GM18508 (cell line): ENCODE measurements around the gene OXT.
"Not testable (repeated sequence)": the region's sequence is repeated elsewhere in the genome, so short reads cannot be mapped to it uniquely, and the experiment has no call there.

Experiments
- ATAC-seq: cut with Tn5 transposase; IDR thresholded peaks from one replicate; pipeline ENCODE4 v1.9.1; 2021; ENCODE audit warnings: moderate number of reproducible peaks; ENCODE audit not compliant: insufficient read depth, unreplicated experiment

The OXT gene

GRCh38 chr20:3071610-3072529 is at the start of gene OXT:
Gene OXT, plus strand, starts transcription at chr20:3071620. Its CDS starts 36 bp downstream, at chr20:3071656.
- no peak for ATAC-seq

DNA sequence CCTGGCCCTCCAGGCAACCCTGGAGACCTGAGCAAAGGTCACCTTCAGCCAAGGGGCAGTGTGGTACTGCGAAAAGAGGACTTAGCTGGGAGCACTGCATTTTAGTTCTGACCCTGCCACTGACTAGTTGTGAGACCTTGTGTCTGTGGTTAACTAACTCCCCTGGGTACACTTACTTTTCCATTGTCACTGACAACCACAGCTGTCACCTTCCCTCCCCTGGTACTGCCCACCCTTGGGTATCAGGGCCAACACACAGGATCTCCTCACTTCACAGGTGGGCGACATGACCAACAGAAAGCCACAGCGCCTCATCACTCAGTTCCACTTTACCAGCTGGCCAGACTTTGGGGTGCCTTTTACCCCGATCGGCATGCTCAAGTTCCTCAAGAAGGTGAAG is 49.6 kb upstream of the OXT start:
- no peak for ATAC-seq

DNA sequence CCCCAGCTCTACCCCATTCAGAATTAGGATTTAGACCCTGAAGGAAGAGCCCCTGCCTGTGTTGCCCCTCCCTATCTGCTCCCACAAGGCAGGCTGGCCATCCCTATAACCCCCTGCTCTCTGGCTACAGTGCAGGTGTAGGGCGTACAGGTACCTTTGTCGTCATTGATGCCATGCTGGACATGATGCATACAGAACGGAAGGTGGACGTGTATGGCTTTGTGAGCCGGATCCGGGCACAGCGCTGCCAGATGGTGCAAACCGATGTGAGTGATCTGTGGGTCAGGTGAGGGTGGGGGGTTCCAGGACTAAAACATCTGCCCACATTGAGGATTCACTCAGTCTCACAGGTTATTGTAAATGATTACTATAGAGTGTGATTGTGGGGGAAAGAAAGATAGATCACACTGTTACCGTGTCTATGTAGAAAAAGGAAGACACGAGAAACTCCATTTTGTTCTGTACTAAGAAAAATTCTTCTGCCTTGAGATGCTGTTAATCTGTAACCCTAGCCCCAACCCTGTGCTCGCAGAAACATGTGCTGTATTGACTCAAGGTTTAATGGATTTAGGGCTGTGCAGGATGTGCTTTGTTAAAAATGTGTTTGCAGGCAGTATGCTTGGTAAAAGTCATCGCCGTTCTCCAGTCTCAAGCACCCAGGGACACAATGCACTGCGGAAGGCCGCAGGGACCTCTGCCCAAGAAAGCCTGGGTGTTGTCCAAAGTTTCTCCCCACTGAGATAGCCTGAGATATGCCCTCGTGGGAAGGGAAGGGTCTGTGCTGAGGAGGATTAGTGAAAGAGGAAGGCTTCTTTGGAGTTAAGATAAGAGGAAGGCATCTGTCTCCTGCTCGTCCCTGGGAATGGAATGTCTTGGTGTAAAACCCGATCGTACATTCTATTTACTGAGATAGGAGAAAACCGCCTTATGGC is 48.6 kb upstream of the OXT start:
- ATAC-seq = not testable (repeated sequence)

DNA sequence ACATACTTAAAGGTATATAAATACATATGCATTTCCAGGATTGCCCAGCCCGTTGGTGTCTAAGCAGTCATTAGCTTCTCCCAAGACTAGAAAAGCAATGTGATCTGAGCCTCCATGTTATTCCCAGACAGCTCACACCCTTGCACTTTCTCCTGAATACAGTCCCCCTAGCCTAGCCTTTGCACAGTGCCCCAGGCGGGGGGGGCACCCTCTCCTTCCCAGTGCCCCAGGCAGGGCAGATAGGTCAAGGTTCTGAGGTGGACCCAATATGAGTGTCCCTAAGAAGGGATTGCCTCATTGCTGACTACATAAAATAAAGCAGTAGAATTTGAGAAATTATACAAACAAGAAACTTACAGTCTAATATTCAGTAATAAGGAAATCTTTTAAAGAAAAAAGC is 43.4 kb upstream of the OXT start:
- no peak for ATAC-seq

- ATAC-seq = no peak
These were observed 39.8 kb upstream of the OXT start for GRCh38 chr20:3031524-3032147.

DNA sequence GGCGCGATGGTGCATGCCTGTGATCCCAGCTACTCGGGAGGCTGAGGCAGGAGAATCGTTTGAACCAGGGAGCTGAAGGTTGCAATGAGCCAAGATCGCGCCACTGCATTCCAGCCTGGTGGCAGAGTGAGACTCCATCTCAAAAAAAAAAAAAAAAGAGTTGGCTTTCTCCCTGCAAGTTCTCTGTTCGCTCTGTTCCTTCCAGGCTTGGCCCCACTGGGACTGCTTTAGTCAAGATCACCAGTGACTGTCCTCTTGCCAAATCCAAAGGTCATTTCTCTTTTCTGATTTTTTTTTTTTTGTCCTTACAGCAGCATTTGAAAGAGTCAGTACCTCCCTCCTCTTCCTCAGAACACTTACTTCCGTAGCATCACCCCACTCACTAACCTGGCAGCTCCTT is 38.8 kb upstream of the OXT start:
- ATAC-seq = no peak

GRCh38 chr20:3037654-3038053 is 33.8 kb upstream of the OXT start:
- ATAC-seq = no peak

GRCh38 chr20:3038454-3038853 is 33.0 kb upstream of the OXT start:
- no peak for ATAC-seq

GRCh38 chr20:3039426-3039825 is 32.0 kb upstream of the OXT start:
- ATAC-seq = no peak

GRCh38 chr20:3040086-3040485 is 31.3 kb upstream of the OXT start:
- no peak for ATAC-seq

DNA sequence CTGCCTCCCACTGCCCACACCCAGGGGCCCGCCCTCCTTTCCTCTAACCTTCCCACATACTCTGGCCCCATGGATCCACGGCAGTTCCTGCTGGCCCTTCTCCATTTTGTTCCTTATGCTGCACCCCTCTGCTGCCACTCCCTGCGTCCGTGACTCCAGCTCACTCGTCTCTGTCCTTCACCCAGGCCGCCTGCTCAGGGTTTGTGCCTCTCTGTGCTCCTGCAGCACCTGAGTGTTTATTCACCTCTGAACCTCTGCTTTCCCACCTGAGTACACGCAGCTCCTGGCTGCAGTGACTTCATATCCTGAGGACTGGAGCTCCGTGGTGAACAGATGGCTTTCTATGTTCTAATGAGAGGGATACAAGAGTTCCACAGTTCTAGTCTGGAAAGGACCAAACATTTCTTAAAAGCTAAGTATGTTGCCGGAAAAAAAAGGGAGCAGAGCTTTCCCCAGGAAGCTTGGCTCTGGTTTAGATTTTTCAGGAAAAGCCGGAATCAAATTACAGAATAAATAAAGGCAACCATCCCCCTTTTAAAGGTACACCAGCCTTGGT is 29.5 kb upstream of the OXT start:
- ATAC-seq = no peak

GRCh38 chr20:3042625-3043024 is 28.8 kb upstream of the OXT start:
- no peak for ATAC-seq

DNA sequence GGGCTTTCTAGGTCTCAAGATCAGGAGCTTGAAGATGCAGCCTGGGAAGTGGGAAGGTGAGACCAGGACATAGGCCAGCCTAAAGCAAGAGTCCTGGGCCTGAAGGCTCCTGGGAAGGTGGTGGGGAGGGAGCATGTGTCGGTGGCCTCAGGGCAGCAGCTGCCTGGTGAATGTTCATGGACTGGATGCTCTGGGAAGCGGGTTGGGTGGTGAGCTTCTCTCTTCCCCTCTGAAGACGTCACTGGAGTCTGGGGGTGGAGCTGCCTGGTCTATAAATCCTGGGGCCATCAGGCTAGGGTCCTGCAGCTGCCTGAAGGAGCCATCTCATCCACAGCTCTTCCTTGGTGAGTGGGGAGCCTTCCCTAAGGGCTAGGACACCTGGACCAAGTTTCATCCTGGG is 28.1 kb upstream of the OXT start, which contains the start of gene GNRH2:
TSS of gene GNRH2 (plus strand) at position 301 of the 400 bp plus-strand sequence. CDS start 793 bp downstream, outside the sequence.
- ATAC-seq = no peak

DNA sequence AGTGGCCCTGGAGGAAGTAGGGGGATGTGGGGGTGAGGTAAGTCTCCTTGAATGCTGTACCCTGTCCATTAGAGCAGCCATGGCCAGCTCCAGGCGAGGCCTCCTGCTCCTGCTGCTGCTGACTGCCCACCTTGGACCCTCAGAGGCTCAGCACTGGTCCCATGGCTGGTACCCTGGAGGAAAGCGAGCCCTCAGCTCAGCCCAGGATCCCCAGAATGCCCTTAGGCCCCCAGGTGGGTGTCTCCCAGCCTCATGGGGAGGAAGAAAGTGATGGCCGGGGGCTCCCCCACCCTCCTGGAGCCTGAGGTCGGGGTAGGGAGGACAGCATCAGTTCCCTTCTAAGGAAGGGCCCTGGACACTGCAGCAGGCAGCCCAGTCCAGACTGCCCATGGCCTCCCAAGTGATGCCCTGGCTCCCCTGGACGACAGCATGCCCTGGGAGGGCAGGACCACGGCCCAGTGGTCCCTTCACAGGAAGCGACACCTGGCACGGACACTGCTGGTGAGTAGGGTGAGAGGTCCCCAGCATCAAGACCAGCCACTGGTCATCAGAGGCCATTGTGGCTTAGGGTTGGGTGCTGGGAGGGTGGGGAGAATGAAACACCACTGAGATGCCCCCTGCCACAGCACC is 27.0 kb upstream of the OXT start:
- ATAC-seq = no peak

- ATAC-seq = peak; percentile 26
These were observed 26.2 kb upstream of the OXT start for GRCh38 chr20:3045042-3045815.

- peak; percentile 37 for ATAC-seq
These were observed 25.4 kb upstream of the OXT start, which contains the start of gene MRPS26 for GRCh38 chr20:3045816-3046676. Gene MRPS26, plus strand, starts transcription at chr20:3046052. Its CDS starts 17 bp downstream, at chr20:3046069.

GRCh38 chr20:3046677-3047462 is 24.6 kb upstream of the OXT start:
- ATAC-seq = peak; percentile 7
